Measurements from ENCODE around the gene DAB1. TPM values are rescaled to one million over a fixed set of nuclear protein-coding genes. Genes with fewer than 3 reads are reported as not detected.

The DAB1 gene
- total RNA-seq, 1 donor: not detected

- TF ChIP-seq CTCF (IDR thresholded peaks at IDR 0.05; ENCODE audit: extremely low read depth, low read depth, low read length): no peak
- no peak overlapping the region for H3K27ac ChIP-seq (ENCODE audit: low read depth, low read length)
- H3K9me3 ChIP-seq (ENCODE audit: low read depth, low read length): no peaks in the 10 kb centered on the region
- H3K36me3 ChIP-seq (ENCODE audit: insufficient read depth, low read length): no peaks in the 10 kb centered on the region
- H3K4me1 ChIP-seq (ENCODE audit: insufficient read depth, low read length): no peaks in the 10 kb centered on the region
- H3K79me2 ChIP-seq (ENCODE audit: insufficient read depth, low read length): no peaks in the 10 kb centered on the region
- no peak overlapping the region for H2AFZ ChIP-seq (ENCODE audit: low read length)
- no peaks in the 10 kb centered on the region for H3K27me3 ChIP-seq (ENCODE audit: insufficient read depth, low read length)
- H3K4me2 ChIP-seq (ENCODE audit: insufficient read depth, low read length): no peak overlapping the region
- H4K20me1 ChIP-seq (ENCODE audit: insufficient read depth, low read length): no peaks in the 10 kb centered on the region
- no peak for DNase-seq (ENCODE audit: insufficient read length, low spot score, missing footprints)
- H3K4me3 ChIP-seq (ENCODE audit: insufficient read depth, low read length): no peak overlapping the region
Measured at GRCh38 chr1:57124768-57125446, 299.0 kb downstream of the DAB1 start.

GRCh38 chr1:57124170-57124569 lies 299.7 kb downstream of the DAB1 start:
- Histone ChIP-seq H3K4me2 (ENCODE audit: insufficient read depth, low read length) (no peak overlapping the region), H2AFZ (ENCODE audit: low read length) (no peak overlapping the region), H3K4me3 (ENCODE audit: insufficient read depth, low read length) (no peak overlapping the region), H3K27me3 (ENCODE audit: insufficient read depth, low read length) (no peaks in the 10 kb centered on the region), H3K4me1 (ENCODE audit: insufficient read depth, low read length) (no peaks in the 10 kb centered on the region), H3K27ac (ENCODE audit: low read depth, low read length) (no peak overlapping the region), H3K36me3 (ENCODE audit: insufficient read depth, low read length) (no peaks in the 10 kb centered on the region), H3K9me3 (ENCODE audit: low read depth, low read length) (no peaks in the 10 kb centered on the region), H4K20me1 (ENCODE audit: insufficient read depth, low read length) (no peaks in the 10 kb centered on the region), H3K79me2 (ENCODE audit: insufficient read depth, low read length) (no peaks in the 10 kb centered on the region)
- no peak for DNase-seq (ENCODE audit: insufficient read length, low spot score, missing footprints)
- TF ChIP-seq CTCF (IDR thresholded peaks at IDR 0.05; ENCODE audit: extremely low read depth, low read depth, low read length): no peak

GRCh38 chr1:57122031-57122430 lies 301.8 kb downstream of the DAB1 start:
- DNase-seq (ENCODE audit: insufficient read length, low spot score, missing footprints): no peak
- Histone ChIP-seq H3K27me3 (ENCODE audit: insufficient read depth, low read length) (no peaks in the 10 kb centered on the region), H3K27ac (ENCODE audit: low read depth, low read length) (no peak overlapping the region), H3K79me2 (ENCODE audit: insufficient read depth, low read length) (no peaks in the 10 kb centered on the region), H3K4me1 (ENCODE audit: insufficient read depth, low read length) (no peaks in the 10 kb centered on the region), H3K9me3 (ENCODE audit: low read depth, low read length) (no peaks in the 10 kb centered on the region), H4K20me1 (ENCODE audit: insufficient read depth, low read length) (no peaks in the 10 kb centered on the region), H2AFZ (ENCODE audit: low read length) (no peak overlapping the region), H3K4me3 (ENCODE audit: insufficient read depth, low read length) (no peak overlapping the region), H3K36me3 (ENCODE audit: insufficient read depth, low read length) (no peaks in the 10 kb centered on the region), H3K4me2 (ENCODE audit: insufficient read depth, low read length) (no peak overlapping the region)
- no peak for TF ChIP-seq CTCF (IDR thresholded peaks at IDR 0.05; ENCODE audit: extremely low read depth, low read depth, low read length)

GRCh38 chr1:57118948-57119603 lies 304.8 kb downstream of the DAB1 start:
- Histone ChIP-seq H3K4me3 (ENCODE audit: insufficient read depth, low read length) (no peak overlapping the region), H3K9me3 (ENCODE audit: low read depth, low read length) (no peaks in the 10 kb centered on the region), H2AFZ (ENCODE audit: low read length) (no peak overlapping the region), H3K4me2 (ENCODE audit: insufficient read depth, low read length) (no peak overlapping the region), H4K20me1 (ENCODE audit: insufficient read depth, low read length) (no peaks in the 10 kb centered on the region), H3K4me1 (ENCODE audit: insufficient read depth, low read length) (no peaks in the 10 kb centered on the region), H3K79me2 (ENCODE audit: insufficient read depth, low read length) (no peaks in the 10 kb centered on the region), H3K36me3 (ENCODE audit: insufficient read depth, low read length) (no peaks in the 10 kb centered on the region), H3K27ac (ENCODE audit: low read depth, low read length) (no peak overlapping the region), H3K27me3 (ENCODE audit: insufficient read depth, low read length) (no peaks in the 10 kb centered on the region)
- DNase-seq (ENCODE audit: insufficient read length, low spot score, missing footprints): no peak
- no peak for TF ChIP-seq CTCF (IDR thresholded peaks at IDR 0.05; ENCODE audit: extremely low read depth, low read depth, low read length)

Measured in osteoblast (primary cell).